DMS79 treated with DMSO at 0.1 percent for 48 hours (cell line): ENCODE data around the gene ITGA2B.
"Not testable (repeated sequence)": the region's sequence is repeated elsewhere in the genome, so short reads cannot be mapped to it uniquely, and the experiment has no call there.

Source experiments
- DNase-seq: peaks from one replicate; lab custom pipeline; 2025; lab: John Stamatoyannopoulos, UW

Gene ITGA2B

DNA sequence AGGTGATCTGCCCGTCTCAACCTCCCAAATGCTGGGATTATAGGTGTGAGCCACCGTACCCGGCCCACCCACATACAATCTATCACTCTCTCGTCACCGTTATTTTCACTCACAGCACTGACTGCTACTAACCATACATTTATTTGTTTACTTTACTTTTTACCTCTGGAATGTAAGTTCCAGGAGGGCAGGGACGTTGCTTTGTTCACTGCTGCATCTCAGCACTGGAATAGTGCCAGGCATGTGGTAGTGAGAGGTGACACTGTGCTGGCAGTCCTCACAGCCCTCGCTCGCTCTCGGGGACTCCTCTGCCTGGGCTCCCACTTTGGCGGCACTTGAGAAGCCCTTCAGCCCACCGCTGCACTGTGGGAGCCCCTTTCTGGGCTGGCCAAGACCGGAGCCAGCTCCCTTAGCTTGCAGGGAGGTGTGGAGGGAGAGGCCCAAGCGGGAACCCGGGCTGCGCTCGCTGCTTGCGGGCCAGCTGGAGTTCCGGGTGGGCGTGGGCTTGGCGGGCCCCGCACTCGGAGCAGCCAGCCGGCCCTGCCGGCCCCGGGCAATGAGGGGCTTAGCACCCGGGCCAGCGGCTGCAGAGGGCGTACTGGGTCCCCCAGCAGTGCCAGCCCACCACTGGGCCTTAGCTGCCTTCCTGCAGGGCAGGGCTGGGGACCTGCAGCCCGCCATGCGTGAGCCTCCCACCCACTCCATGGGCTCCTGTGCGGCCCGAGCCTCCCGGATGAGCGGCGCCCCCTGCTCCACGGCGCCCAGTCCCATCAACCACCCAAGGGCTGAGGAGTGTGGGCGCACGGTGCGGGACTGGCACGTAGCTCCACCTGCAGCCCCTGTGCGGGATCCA is 20.8 kb downstream of the ITGA2B start:
- DNase-seq: not testable (repeated sequence)

DNA sequence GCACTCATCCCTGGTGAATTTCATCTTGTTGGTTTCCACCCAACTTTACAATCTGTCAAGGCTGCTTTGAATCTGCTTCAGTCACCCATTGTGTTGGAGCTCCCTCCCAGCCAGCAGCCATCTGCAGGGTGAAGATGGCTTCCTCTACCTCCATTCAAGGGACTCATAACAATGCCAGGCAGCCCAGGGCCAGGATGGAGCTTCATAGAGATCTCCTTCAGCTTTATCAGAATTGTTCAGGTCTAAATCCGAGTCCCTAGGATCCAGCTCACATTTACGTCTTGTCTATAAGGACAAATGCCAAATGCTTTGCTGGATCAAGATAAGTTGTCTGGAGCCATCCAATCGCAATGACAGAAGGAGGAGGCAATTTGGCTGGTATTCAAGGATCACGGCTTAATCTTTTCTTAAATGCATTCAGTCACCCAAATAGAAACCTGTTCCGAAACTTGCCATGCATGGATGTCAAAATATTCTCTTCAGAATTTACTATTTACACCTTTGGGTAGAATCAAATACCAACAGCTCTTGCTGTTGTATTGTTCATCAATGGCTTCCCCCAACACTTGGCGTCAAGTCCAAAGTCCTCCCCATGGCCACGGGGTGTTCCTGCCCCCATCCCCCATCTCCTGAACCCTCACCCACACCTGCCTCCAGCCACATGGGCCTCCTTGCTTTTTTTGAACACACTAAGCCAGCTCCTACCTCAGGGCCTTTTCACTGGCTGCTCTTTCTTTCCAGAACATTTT is 22.0 kb downstream of the ITGA2B start:
- DNase-seq: peak; percentile 12

- DNase-seq: not testable (repeated sequence)
Measured at GRCh38 chr17:44365051-44365450, 24.4 kb downstream of the ITGA2B start.

DNA sequence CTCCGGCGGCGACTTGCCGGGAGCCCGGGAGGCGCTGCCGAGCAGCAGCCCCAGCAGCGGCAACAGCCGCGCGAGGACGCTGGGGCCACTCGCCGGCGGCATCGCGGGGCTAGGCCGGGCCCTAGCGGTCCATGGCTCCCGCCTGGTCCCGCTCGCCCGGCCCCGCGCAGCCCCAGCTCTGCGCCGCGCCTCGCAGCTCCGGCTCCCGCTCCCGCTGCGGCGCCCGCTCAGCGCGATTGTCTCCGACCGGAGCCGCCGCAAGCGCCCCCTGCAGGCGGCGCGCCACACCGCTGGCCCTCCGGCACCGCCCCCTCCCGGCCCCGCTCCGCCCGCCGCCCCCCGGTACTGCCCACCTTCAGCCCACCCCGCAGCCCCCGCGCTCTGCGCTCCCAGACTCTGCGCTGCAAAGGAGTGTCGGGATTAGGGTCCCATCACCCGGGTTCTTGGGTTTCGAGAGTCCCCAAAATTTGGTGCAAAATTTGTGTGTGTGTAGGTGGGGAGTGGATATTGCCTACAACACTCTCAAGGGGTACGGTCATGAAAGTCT is 25.8 kb downstream of the ITGA2B start, which contains the start of gene FAM171A2:
Gene FAM171A2, minus strand, starts transcription at position 241 of the 547 bp plus-strand sequence. Its CDS starts 139 bp downstream, at position 102.
- DNase-seq: peak; percentile 42

DNA sequence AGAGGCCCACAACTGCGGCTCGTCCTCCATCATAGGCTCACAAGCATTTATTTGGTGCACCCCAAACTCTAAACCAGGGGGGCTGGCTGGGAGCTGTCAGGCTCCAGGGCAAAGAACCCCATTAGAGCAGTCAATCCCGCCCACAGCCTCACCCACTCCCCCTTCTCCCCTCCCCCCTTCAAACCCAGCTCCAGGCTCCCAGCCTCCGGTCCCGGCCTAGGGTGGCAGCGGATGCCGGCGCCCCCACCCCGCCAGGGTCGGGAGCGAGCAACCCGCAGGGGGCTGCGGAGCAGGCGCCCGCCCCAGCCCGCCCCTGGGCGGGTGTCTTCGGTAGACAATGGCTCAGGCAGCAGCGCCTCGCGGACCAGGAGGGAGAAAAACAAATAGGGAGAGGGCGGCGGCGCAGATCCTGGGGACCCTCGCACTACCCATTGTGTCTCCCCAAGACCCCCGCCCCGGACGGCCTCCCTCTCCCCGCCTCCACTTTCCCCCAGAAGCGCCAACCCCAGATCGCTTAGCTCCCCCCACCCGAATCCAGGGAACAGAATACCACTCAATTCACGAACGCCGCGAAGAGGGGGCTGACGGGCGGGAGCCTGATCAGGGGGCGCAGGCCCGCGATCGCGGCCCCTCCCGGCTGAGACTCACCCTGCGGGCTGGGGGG is 26.4 kb downstream of the ITGA2B start:
- peak; percentile 7 for DNase-seq

- no peak for DNase-seq
Measured at GRCh38 chr17:44362459-44362948, 26.9 kb downstream of the ITGA2B start.

GRCh38 chr17:44361292-44362260 is 27.9 kb downstream of the ITGA2B start:
- peak; percentile 27 for DNase-seq

- DNase-seq: no peak
Measured at GRCh38 chr17:44360826-44361225, 28.6 kb downstream of the ITGA2B start.

DNA sequence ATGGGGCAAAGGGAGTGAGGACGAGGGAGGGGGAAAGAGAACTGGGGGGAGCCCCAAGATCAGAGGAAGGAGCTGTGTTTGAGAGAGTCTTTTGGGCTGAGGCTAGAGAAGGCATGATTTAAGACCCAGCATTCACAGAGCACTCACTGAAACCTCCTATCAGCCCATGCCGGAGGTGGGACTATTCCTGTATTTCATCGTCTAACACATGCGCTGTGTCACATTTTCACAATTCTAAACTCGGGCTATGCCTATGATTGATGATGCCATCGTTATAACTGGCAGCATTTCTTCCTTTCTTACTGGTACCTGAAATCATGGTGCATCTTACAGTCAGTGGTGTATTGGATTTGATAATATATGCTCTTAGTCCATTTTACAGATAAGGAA is 29.3 kb downstream of the ITGA2B start:
- no peak for DNase-seq

DNA sequence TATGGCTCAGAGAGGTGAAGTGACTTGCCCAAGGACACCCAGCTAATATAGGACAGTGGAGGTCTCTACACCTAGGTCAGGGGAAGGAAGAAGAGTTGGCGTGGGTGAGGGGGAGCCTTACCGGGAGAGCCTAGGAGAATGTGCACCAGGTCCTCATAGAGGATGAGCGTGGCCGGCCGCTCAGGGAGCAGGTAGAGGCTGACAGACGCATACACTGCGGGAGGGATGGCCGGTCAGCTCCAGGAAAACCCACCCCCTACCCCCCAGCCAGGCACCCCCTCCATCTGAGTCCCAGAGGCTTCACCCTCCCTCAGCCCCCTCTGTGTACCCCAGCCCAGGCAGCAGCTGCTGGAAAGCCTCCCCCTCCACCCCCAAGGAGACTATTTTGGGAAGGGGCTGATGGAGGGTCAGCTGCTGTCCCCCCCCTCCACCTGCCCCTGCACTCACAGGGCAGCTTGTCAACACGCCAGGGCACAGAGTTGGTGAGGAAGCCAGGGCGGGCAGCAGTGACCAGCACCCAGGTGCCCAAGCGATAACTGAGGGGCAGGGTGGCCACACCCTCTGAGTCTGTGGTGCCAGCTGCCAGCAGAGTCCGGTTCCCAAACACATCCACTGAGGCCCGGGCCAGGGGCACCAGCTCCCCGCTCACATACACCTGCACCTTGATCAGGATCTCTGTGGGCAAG is 29.8 kb downstream of the ITGA2B start:
- no peak for DNase-seq

GRCh38 chr17:44359006-44359405 is 30.4 kb downstream of the ITGA2B start:
- DNase-seq: no peak

- no peak for DNase-seq
Measured at GRCh38 chr17:44358066-44358465, 31.4 kb downstream of the ITGA2B start.

GRCh38 chr17:44356241-44356640 is 33.2 kb downstream of the ITGA2B start:
- no peak for DNase-seq

DNA sequence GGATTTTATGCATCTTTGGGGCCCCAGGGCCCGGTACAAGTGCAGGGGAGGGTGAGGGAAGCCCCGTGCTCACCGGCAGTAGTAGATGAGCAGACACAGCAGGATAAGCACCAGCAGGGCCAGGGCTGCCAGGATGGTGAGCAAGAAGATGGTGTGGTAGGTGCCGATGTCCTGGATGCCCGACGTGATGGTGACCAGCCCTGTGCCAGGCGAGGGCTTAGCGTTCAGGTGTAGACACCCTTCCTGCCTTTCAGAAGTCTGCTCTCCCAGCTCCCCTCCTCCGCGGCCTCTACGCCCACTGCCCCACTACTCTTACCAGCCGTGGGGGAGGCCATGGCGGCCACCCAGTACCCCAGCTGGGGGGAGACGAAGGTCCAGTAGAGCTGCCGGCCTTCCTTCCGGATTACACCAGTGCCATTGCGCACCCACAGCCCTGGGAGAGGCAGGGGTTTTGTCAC is 33.8 kb downstream of the ITGA2B start:
- no peak for DNase-seq

- DNase-seq: no peak
Measured at GRCh38 chr17:44354582-44355561, 34.6 kb downstream of the ITGA2B start.

DNA sequence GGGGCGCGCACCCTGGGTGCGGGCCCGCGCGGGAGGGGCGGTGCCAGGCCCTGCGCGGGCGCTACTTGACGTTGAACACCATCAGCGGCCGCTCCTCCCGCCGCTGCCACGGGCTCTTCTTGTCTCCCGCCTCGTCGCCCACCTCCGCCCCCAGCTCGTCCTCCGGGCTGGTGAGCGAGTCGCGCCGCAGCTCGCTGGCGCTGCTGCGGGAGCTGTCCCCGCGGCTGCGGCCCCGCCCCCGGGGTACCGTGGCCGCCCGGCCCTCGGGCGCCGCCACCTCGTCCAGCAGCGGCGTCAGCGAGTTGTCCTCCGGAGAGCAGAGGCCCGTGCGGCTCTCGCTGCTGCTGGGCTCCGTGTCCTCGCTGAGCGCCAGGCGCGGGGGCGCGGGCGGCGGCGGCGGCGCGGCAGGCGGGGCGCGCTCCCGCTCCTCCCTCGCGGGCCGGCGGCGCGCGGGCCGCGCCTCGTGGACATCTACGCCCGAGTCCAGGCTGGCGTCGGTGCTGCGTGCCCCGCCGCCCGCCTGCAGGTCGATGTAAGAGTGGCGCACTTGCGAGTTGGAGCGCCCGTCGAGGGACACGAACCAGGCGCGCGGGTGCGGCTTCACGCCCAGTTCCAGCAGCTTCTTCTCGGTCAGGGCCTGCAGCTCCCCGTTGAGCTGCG is 35.6 kb downstream of the ITGA2B start:
- DNase-seq: no peak

DNA sequence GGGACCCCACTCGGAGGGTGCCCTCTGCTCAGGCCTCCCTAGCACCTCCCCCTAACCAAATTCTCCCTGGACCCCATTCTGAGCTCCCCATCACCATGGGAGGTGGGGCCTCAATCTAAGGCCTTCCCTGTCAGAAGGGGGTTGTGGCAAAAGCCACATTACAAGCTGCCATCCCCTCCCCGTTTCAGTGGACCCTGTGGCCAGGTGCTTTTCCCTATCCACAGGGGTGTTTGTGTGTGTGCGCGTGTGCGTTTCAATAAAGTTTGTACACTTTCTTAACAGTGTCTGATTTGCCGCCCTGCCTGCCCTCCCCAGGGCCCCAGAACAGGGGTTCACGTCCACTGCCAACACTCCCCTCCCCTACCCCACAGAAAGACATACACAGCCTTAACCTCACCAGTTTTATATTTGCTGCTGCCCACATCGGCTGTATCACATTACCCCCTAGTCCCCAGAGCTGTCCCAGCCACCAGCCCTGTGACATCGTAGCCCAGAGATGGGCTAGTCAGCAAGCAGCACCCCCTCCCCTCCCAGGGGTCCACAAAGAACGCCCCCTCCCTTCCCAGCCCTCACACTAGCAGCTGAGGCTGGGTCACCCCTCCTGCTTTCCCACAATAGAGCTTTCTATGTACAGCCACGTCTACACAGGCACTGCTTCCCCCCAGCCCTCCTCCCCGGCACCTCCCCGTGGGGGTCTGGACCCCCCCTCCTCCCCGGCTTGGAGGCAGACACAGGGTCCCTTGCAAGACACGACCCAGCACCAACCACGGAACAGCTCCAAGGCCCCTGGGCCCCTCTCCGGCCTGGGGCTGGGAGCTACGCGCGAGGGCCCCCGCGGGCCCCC is 36.4 kb downstream of the ITGA2B start:
- no peak for DNase-seq
